CD8-positive, alpha-beta memory T cell (primary cell): ENCODE measurements around the gene SLC17A6. TPM values are rescaled to one million over a fixed set of nuclear protein-coding genes. Genes with fewer than 3 reads are reported as not detected.

Experiments
- CTCF ChIA-PET: fragments of 350-600 bp; sonication (Branson Sonifier 250); formaldehyde crosslinking; loops from one replicate; lab custom pipeline; 2021; ENCODE audit warnings: antibody characterized with exemption; lab: Charles Lee
- POLR2A ChIA-PET: fragments of 350-600 bp; sonication (Branson Sonifier 250); formaldehyde crosslinking; loops from one replicate; lab custom pipeline; 2021; ENCODE audit warnings: antibody characterized with exemption; lab: Charles Lee
- DNase-seq, 5 donors: peaks; one replicate each; pipeline versions ENCODE4 v3.0.0 to v3.0.0-alpha.2; 2020 to 2022; ENCODE audit warnings: mixed read lengths in 1 of 5
- H3K27ac ChIP-seq: one replicate; pipeline ENCODE4 v1.7.0; 2013; ENCODE audit warnings: low read depth, mild to moderate bottlenecking, low read length, moderate library complexity
- H3K27me3 ChIP-seq: 2 replicates; pipeline ENCODE4 v1.7.0; 2013; ENCODE audit warnings: low read length, mild to moderate bottlenecking; ENCODE audit not compliant: insufficient read depth, poor library complexity, severe bottlenecking
- H3K36me3 ChIP-seq: 2 replicates; pipeline ENCODE4 v1.7.0; 2013; ENCODE audit warnings: mild to moderate bottlenecking, low read length, moderate library complexity; ENCODE audit not compliant: insufficient read depth
- H3K4me1 ChIP-seq: 2 replicates; pipeline ENCODE4 v1.7.0; 2013; ENCODE audit warnings: mild to moderate bottlenecking, low read length, moderate library complexity; ENCODE audit not compliant: insufficient read depth
- H3K4me3 ChIP-seq: 2 replicates; pipeline ENCODE4 v1.7.0; 2013; ENCODE audit warnings: mild to moderate bottlenecking, low read length
- H3K9me3 ChIP-seq: 2 replicates; pipeline ENCODE4 v1.7.0; 2013; ENCODE audit warnings: mild to moderate bottlenecking, low read length
- H3K27ac Mint-ChIP-seq, 8 donors: one replicate each; pipeline ENCODE4 v1.8.0; 2020 to 2021; ENCODE audit warnings: mixed read lengths in 8 of 8, mild to moderate bottlenecking in 6 of 8, inconsistent platforms in 3 of 8, moderate library complexity in 3 of 8
- H3K27me3 Mint-ChIP-seq, 2 donors: one replicate each; pipeline ENCODE4 v1.8.0; 2020 to 2021; ENCODE audit warnings: mixed read lengths in 2 of 2, mild to moderate bottlenecking in 1 of 2, moderate library complexity in 1 of 2
- H3K36me3 Mint-ChIP-seq, 3 donors: one replicate each; pipeline ENCODE4 v1.8.0; 2020 to 2021; ENCODE audit warnings: mixed read lengths in 3 of 3, inconsistent platforms in 1 of 3, mild to moderate bottlenecking in 1 of 3
- H3K4me1 Mint-ChIP-seq, 3 donors: one replicate each; pipeline ENCODE4 v1.8.0; 2020 to 2021; ENCODE audit warnings: mixed read lengths in 3 of 3, inconsistent platforms in 1 of 3, mild to moderate bottlenecking in 1 of 3
- H3K4me3 Mint-ChIP-seq, 7 donors: one replicate each; pipeline ENCODE4 v1.8.0; 2020 to 2021; ENCODE audit warnings: mixed read lengths in 7 of 7, mild to moderate bottlenecking in 6 of 7, moderate library complexity in 4 of 7, inconsistent platforms in 2 of 7
- H3K9me3 Mint-ChIP-seq, 5 donors: one replicate each; pipeline ENCODE4 v1.8.0; 2020 to 2022; ENCODE audit warnings: mixed read lengths in 5 of 5, mild to moderate bottlenecking in 3 of 5, moderate library complexity in 2 of 5, inconsistent platforms in 1 of 5
- polyA plus RNA-seq: library from polyadenylated mRNA; unstranded; fragments of 300-500 nt; fragmentation: Illumina TruSeq; gene quantifications from one replicate; pipeline ENCODE4 v1.2.3, GENCODE V29; 2021
- total RNA-seq, 2 experiments: library from RNA; stranded (reverse); gene quantifications; one replicate each; pipeline ENCODE4 v1.2.3, GENCODE V29; 2021

Gene SLC17A6
- total and polyA plus RNA-seq, 3 experiments from 2014 or later, result not detected

DNA sequence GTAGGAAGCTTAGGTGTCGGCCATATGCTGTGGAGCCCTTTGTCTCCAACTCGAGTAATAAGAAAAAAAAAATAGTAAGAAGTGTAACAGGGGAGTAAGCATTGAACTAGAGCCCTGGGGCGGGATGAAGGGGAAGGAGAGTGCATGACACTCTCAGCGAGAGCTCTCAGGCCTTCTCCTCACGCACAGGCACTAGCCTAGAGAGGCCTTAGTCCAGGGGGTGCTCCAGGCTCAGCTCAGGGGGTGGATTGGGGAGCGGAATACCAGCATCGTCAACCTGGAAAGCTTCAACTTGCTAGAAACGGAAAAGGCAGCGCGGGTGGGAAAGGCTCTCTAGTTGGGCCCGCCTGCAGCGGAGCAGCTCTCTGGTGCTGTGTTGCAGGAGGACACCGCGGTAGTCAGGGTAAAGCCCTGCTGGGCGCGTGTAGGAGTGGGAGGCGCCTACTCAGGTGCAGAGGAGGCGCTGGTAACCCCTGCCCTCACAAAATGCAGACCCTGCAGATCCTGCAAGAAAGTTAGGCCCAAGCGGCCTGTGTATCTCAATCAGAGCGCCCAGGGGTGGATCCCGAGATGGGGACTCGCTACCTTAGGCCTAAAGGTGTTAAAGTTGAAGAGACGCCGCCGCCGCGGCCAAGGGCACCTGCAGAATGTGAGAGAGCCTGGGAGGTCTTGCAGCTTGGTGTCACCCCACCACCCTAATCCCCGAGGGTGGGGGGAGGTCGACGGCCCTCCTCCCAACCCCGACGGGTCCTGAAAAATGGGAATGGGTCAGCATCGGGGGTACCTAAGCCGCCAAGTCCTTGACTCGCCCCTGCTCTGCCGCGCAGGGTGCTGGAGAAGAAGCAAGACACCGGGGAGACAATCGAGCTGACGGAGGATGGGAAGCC, 2.8 kb downstream of the SLC17A6 start:
- no peak for DNase-seq
- no peak overlapping the region for H3K27ac ChIP-seq
- H3K9me3 ChIP-seq, result no peaks in the 10 kb centered on the region
- H3K36me3 ChIP-seq, result no peaks in the 10 kb centered on the region
- ChIA-PET POLR2A (no interaction called here), CTCF (no interaction called here)
- no peak overlapping the region for H3K4me3 ChIP-seq
- Mint-ChIP-seq H3K4me1 (peaks cover 4 to 21% (median 10%) of the 10 kb centered on the region in 3 donors), H3K27ac (no peak overlapping the region), H3K4me3 (peak overlapping the region in 1 of 7 donors; percentile 2), H3K36me3 (no peaks in the 10 kb centered on the region), H3K9me3 (peaks cover 0 to 15% (median 9%) of the 10 kb centered on the region in 5 donors), H3K27me3 (peaks cover 44 to 84% of the 10 kb centered on the region in 2 donors)
- H3K27me3 ChIP-seq, result peaks cover 36% of the 10 kb centered on the region
- no peaks in the 10 kb centered on the region for H3K4me1 ChIP-seq

DNA sequence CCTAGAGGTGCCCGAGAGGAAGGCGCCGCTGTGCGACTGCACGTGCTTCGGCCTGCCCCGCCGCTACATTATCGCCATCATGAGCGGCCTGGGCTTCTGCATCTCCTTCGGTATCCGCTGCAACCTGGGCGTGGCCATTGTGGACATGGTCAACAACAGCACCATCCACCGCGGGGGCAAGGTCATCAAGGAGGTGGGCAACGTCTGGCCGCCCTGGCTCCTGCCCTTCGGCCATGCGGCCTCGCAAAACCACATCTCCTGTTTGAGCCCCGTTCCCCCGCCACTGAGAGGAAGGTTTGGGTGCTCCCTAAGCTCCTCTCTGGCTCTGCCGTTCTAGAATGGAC, 3.4 kb downstream of the SLC17A6 start:
- H3K4me1 Mint-ChIP-seq, result peaks cover 4 to 21% (median 10%) of the 10 kb centered on the region in 3 donors
- H3K27me3 ChIP-seq, result peaks cover 36% of the 10 kb centered on the region
- H3K27ac ChIP-seq, result no peak overlapping the region
- POLR2A ChIA-PET, result no interaction called here
- H3K4me1 ChIP-seq, result no peaks in the 10 kb centered on the region
- no peak for DNase-seq
- H3K9me3 ChIP-seq, result no peaks in the 10 kb centered on the region
- H3K4me3 Mint-ChIP-seq, result no peak overlapping the region
- no peaks in the 10 kb centered on the region for H3K36me3 ChIP-seq
- CTCF ChIA-PET, result no interaction called here
- H3K9me3 Mint-ChIP-seq, result peaks cover 0 to 15% (median 9%) of the 10 kb centered on the region in 5 donors
- no peaks in the 10 kb centered on the region for H3K36me3 Mint-ChIP-seq
- no peak overlapping the region for H3K4me3 ChIP-seq
- peaks cover 44 to 89% of the 10 kb centered on the region in 2 donors for H3K27me3 Mint-ChIP-seq
- H3K27ac Mint-ChIP-seq, result no peak overlapping the region

DNA sequence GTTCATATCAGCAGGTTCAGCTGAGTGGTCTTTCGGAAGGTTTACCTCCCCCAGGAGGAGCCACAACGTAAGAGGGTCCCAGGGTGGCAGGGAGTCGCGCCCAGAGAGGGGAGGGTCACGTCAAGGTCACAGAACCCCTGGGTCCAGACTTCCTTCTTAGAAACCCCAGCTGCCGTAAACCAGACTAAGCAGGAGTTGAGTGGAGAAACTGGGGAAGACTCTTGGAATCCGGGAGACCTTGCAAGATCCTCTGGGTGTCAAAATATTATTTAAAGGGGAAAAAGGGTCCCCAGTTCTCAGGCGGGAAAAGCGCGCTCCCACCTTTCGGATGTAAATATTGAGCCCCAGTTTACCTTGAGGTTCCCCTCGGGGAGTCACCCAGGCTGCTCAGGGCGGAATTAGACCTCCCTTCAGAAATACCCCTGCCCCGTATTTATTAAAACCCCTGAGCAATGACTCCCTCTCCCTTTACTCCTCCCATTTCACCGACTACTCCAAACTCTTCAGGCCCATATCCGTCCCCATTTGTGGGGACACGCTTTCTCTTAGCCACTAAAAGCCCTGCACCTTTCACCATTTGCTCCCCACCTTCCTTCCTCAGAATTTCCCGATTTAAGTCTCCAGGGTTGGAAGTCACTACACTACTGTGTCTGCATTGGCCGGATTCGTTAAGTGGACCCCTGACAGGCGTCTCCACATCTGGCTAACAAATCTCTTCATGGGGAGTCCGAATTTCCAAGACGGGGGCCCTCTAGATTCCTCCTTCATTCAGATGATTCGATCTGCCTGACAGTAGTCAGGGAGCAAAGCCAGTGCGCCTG, 4.2 kb downstream of the SLC17A6 start:
- DNase-seq, result no peak
- H3K4me1 Mint-ChIP-seq, result peaks cover 4 to 21% (median 10%) of the 10 kb centered on the region in 3 donors
- Histone ChIP-seq H3K9me3 (no peaks in the 10 kb centered on the region), H3K4me1 (no peaks in the 10 kb centered on the region), H3K27ac (no peak overlapping the region), H3K27me3 (peaks cover 36% of the 10 kb centered on the region), H3K4me3 (no peak overlapping the region), H3K36me3 (no peaks in the 10 kb centered on the region)
- peak overlapping the region in 1 of 8 donors; percentile 19 for H3K27ac Mint-ChIP-seq
- ChIA-PET POLR2A (interaction anchor here (0.6 kb wide), 1 partner anchor 36 kb away, joined by 3 read pairs; no protein-coding TSS in a partner anchor), CTCF (no interaction called here)
- peaks cover 0 to 15% (median 9%) of the 10 kb centered on the region in 5 donors for H3K9me3 Mint-ChIP-seq
- no peaks in the 10 kb centered on the region for H3K36me3 Mint-ChIP-seq
- H3K4me3 Mint-ChIP-seq, result no peak overlapping the region
- H3K27me3 Mint-ChIP-seq, result peaks cover 44 to 85% of the 10 kb centered on the region in 2 donors

DNA sequence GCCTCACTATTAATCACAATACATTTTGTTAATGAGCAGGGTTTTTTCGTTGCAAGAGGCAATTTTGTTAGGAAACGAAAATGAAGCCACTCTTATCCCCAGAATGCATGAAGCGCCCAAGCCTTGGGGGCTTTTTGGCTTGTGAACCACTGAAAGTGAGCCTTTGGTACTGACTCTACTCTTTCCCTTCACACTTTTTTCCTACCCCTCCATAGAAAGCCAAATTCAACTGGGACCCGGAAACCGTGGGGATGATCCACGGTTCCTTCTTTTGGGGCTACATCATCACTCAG, 4.8 kb downstream of the SLC17A6 start:
- CTCF ChIA-PET, result no interaction called here
- Mint-ChIP-seq H3K9me3 (peaks cover 0 to 13% (median 9%) of the 10 kb centered on the region in 5 donors), H3K4me1 (peaks cover 4 to 21% (median 10%) of the 10 kb centered on the region in 3 donors), H3K27ac (no peak overlapping the region), H3K36me3 (no peaks in the 10 kb centered on the region), H3K27me3 (peaks cover 40 to 82% of the 10 kb centered on the region in 2 donors), H3K4me3 (peak overlapping the region in 1 of 7 donors; percentile 9)
- H3K36me3 ChIP-seq, result no peaks in the 10 kb centered on the region
- H3K4me1 ChIP-seq, result no peaks in the 10 kb centered on the region
- H3K4me3 ChIP-seq, result no peak overlapping the region
- no peak overlapping the region for H3K27ac ChIP-seq
- peaks cover 36% of the 10 kb centered on the region for H3K27me3 ChIP-seq
- POLR2A ChIA-PET, result interaction anchor here (0.6 kb wide), 1 partner anchor 35 kb away, joined by 3 read pairs; no protein-coding TSS in a partner anchor
- DNase-seq, result no peak
- H3K9me3 ChIP-seq, result no peaks in the 10 kb centered on the region

DNA sequence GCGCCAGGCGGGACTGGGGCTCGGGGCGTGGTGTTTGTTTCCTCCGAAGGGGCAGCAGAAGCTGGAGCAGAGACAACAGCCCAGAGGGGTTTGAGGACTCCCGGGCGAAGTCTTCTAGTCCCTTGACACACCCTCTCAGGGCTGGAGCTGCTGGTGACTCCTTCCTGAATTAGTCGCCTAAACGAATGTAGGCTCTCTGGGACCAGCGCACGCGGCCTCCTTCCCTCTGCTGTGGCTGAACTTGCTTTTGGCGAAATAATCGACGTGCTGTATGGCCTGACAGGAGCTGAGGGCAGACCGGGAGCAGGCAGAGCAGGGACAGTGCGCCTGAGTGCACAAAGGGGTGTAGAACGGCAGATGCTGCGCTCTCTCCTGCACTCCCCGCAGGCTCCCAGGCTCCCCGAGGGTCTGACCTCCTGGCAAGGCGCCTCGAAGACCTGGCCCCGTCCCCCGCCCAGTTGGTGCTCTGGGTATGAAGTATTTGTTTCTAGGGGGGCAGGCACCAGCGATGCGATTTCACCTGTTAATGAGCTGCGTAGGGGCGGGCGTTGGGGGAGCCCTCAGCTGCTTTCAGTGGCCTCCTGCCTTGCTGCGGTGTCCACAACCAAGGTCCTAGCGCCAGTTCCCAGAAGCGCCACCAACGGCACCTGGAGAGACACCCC, 5.3 kb downstream of the SLC17A6 start:
- no peaks in the 10 kb centered on the region for H3K9me3 ChIP-seq
- no peak overlapping the region for H3K4me3 ChIP-seq
- Mint-ChIP-seq H3K27ac (no peak overlapping the region), H3K4me3 (no peak overlapping the region), H3K4me1 (peaks cover 4 to 21% (median 10%) of the 10 kb centered on the region in 3 donors), H3K9me3 (peaks cover 0 to 10% (median 8%) of the 10 kb centered on the region in 5 donors), H3K27me3 (peaks cover 34 to 81% of the 10 kb centered on the region in 2 donors), H3K36me3 (no peaks in the 10 kb centered on the region)
- no peaks in the 10 kb centered on the region for H3K4me1 ChIP-seq
- no peak overlapping the region for H3K27ac ChIP-seq
- no peak for DNase-seq
- no peaks in the 10 kb centered on the region for H3K36me3 ChIP-seq
- peaks cover 36% of the 10 kb centered on the region for H3K27me3 ChIP-seq
- CTCF ChIA-PET, result no interaction called here
- POLR2A ChIA-PET, result interaction anchor here (0.6 kb wide), 1 partner anchor 34 kb away, joined by 3 read pairs; no protein-coding TSS in a partner anchor

DNA sequence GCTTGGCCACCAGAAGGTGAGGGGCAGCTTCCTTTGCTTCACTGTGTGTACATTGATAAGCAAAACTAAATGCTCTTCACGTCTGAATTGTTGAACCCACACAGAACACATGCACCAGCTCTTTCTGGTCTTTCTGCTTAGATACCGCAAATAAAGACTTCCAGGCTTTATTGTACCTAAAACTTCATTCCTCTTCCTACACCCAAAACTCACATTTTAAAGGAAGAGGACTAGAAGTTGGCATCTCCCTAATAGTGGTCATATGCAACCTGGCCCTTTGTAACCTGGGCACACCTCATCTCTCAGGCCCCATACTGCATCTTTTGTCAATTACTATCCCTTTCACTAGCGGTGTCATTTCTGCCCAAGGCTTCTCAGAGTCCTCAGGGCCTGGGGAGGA, 5.9 kb downstream of the SLC17A6 start:
- Histone ChIP-seq H3K36me3 (no peaks in the 10 kb centered on the region), H3K27ac (no peak overlapping the region), H3K4me1 (no peaks in the 10 kb centered on the region), H3K9me3 (no peaks in the 10 kb centered on the region), H3K4me3 (no peak overlapping the region), H3K27me3 (peaks cover 36% of the 10 kb centered on the region)
- Mint-ChIP-seq H3K4me1 (peaks cover 4 to 21% (median 10%) of the 10 kb centered on the region in 3 donors), H3K4me3 (no peak overlapping the region), H3K27me3 (peaks cover 31 to 78% of the 10 kb centered on the region in 2 donors), H3K27ac (no peak overlapping the region), H3K36me3 (no peaks in the 10 kb centered on the region), H3K9me3 (peaks cover 0 to 10% (median 8%) of the 10 kb centered on the region in 5 donors)
- POLR2A ChIA-PET, result no interaction called here
- CTCF ChIA-PET, result no interaction called here
- no peak for DNase-seq

DNA sequence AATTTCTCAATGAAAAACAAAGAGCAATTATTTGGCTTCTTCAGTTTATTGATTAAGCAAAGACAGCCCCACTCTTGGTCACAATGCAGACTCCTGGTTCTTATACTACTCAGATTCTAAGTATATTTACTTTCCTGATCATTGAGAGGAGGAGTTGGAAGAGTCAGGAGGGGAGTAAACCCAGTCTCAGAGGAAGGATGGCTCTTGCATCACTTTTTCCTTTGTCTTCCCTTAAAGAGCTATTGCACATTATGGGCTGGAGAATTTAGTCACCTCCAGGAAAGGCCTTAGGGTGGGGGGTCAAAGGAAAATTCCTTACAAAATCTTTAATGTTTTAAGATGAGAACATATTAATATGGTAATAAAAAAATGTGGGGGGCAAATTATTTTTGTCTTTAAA, 8.1 kb downstream of the SLC17A6 start:
- ChIA-PET CTCF (no interaction called here), POLR2A (no interaction called here)
- H3K27ac ChIP-seq, result no peak overlapping the region
- no peaks in the 10 kb centered on the region for H3K36me3 Mint-ChIP-seq
- peaks cover 0 to 13% (median 2%) of the 10 kb centered on the region in 3 donors for H3K4me1 Mint-ChIP-seq
- H3K4me3 ChIP-seq, result no peak overlapping the region
- peaks cover 20 to 60% of the 10 kb centered on the region in 2 donors for H3K27me3 Mint-ChIP-seq
- H3K27me3 ChIP-seq, result peaks cover 18% of the 10 kb centered on the region
- H3K9me3 ChIP-seq, result no peaks in the 10 kb centered on the region
- no peaks in the 10 kb centered on the region for H3K4me1 ChIP-seq
- no peak overlapping the region for H3K27ac Mint-ChIP-seq
- no peak overlapping the region for H3K4me3 Mint-ChIP-seq
- H3K9me3 Mint-ChIP-seq, result peaks cover 0 to 6% (median 3%) of the 10 kb centered on the region in 5 donors
- DNase-seq, result no peak
- no peaks in the 10 kb centered on the region for H3K36me3 ChIP-seq
